BLaER1 (cell line): ENCODE measurements around the gene SPRED2.

Experiments
- H3K27ac ChIP-seq: shearing (Covaris generic); formaldehyde crosslinking; 2 replicates; pipeline ENCODE4 v1.8.1; 2022
- H3K27me3 ChIP-seq: shearing (Covaris generic); formaldehyde crosslinking; 2 replicates; pipeline ENCODE4 v1.8.1; 2022
- H3K36me3 ChIP-seq: shearing (Covaris generic); formaldehyde crosslinking; 2 replicates; pipeline ENCODE4 v1.8.1; 2022
- H3K4me1 ChIP-seq: shearing (Covaris generic); formaldehyde crosslinking; 2 replicates; pipeline ENCODE4 v1.8.1; 2022
- H3K4me2 ChIP-seq: shearing (Covaris generic); formaldehyde crosslinking; 2 replicates; pipeline ENCODE4 v1.8.1; 2022
- H3K4me3 ChIP-seq: shearing (Covaris generic); formaldehyde crosslinking; 2 replicates; pipeline ENCODE4 v1.8.1; 2022
- H3K9ac ChIP-seq: shearing (Covaris generic); formaldehyde crosslinking; 2 replicates; pipeline ENCODE4 v1.8.1; 2022
- H3K9me3 ChIP-seq: shearing (Covaris generic); formaldehyde crosslinking; 2 replicates; pipeline ENCODE4 v1.8.1; 2022
- H4K20me1 ChIP-seq: shearing (Covaris generic); formaldehyde crosslinking; 2 replicates; pipeline ENCODE4 v1.8.1; 2022
- Cebpa-rat ChIP-seq: shearing (Covaris generic); IDR thresholded peaks from 2 replicates; pipeline ENCODE4 v1.8.1; 2022

SPRED2 gene

GRCh38 chr2:65431421-65432226 is 775 bp downstream of the SPRED2 start:
- Histone ChIP-seq H3K4me1 (peaks cover 35% of the 10 kb centered on the region), H3K4me3 (peak overlapping the region; percentile 87), H3K27ac (peak overlapping the region; percentile 84), H3K27me3 (no peaks in the 10 kb centered on the region), H3K36me3 (no peaks in the 10 kb centered on the region), H3K4me2 (peak overlapping the region; percentile 90), H3K9ac (peak overlapping the region; percentile 83), H4K20me1 (peaks cover 52% of the 10 kb centered on the region), H3K9me3 (no peaks in the 10 kb centered on the region)
- TF ChIP-seq Cebpa-rat = no peak

- peaks cover 60% of the 10 kb centered on the region for H4K20me1 ChIP-seq
- H3K36me3 ChIP-seq = no peaks in the 10 kb centered on the region
- peak overlapping the region; percentile 87 for H3K4me3 ChIP-seq
- H3K9ac ChIP-seq = peak overlapping the region; percentile 83
- H3K9me3 ChIP-seq = no peaks in the 10 kb centered on the region
- peak overlapping the region; percentile 90 for H3K4me2 ChIP-seq
- peak overlapping the region; percentile 84 for H3K27ac ChIP-seq
- no peak for TF ChIP-seq Cebpa-rat
- no peaks in the 10 kb centered on the region for H3K27me3 ChIP-seq
- peaks cover 34% of the 10 kb centered on the region for H3K4me1 ChIP-seq
Measured at GRCh38 chr2:65430603-65431420, 1.6 kb downstream of the SPRED2 start.

- H4K20me1 ChIP-seq = peaks cover 68% of the 10 kb centered on the region
- H3K27ac ChIP-seq = no peak overlapping the region
- H3K4me3 ChIP-seq = peak overlapping the region; percentile 87
- no peaks in the 10 kb centered on the region for H3K36me3 ChIP-seq
- no peaks in the 10 kb centered on the region for H3K27me3 ChIP-seq
- TF ChIP-seq Cebpa-rat = no peak
- H3K4me2 ChIP-seq = peak overlapping the region; percentile 90
- H3K9ac ChIP-seq = peak overlapping the region; percentile 83
- no peaks in the 10 kb centered on the region for H3K9me3 ChIP-seq
- H3K4me1 ChIP-seq = peaks cover 29% of the 10 kb centered on the region
Measured at GRCh38 chr2:65429786-65430602, 2.4 kb downstream of the SPRED2 start.

- Histone ChIP-seq H3K27me3 (no peaks in the 10 kb centered on the region), H3K9ac (no peak overlapping the region), H3K27ac (no peak overlapping the region), H3K4me1 (peaks cover 9% of the 10 kb centered on the region), H4K20me1 (peaks cover 93% of the 10 kb centered on the region), H3K4me2 (no peak overlapping the region), H3K9me3 (no peaks in the 10 kb centered on the region), H3K36me3 (no peaks in the 10 kb centered on the region), H3K4me3 (no peak overlapping the region)
- TF ChIP-seq Cebpa-rat = no peak
Measured at GRCh38 chr2:65427532-65427931, 4.9 kb downstream of the SPRED2 start.

GRCh38 chr2:65425276-65425675 is 7.1 kb downstream of the SPRED2 start:
- Histone ChIP-seq H3K9me3 (no peaks in the 10 kb centered on the region), H4K20me1 (peaks cover 99% of the 10 kb centered on the region), H3K27me3 (no peaks in the 10 kb centered on the region), H3K9ac (no peak overlapping the region), H3K4me1 (peaks cover 28% of the 10 kb centered on the region), H3K27ac (no peak overlapping the region), H3K4me2 (no peak overlapping the region), H3K4me3 (no peak overlapping the region), H3K36me3 (no peaks in the 10 kb centered on the region)
- no peak for TF ChIP-seq Cebpa-rat

GRCh38 chr2:65424391-65424790 is 8.0 kb downstream of the SPRED2 start:
- H4K20me1 ChIP-seq = peaks cover 99% of the 10 kb centered on the region
- H3K9ac ChIP-seq = no peak overlapping the region
- no peak overlapping the region for H3K27ac ChIP-seq
- no peaks in the 10 kb centered on the region for H3K27me3 ChIP-seq
- no peaks in the 10 kb centered on the region for H3K36me3 ChIP-seq
- no peak for TF ChIP-seq Cebpa-rat
- no peak overlapping the region for H3K4me2 ChIP-seq
- peaks cover 23% of the 10 kb centered on the region for H3K4me1 ChIP-seq
- H3K9me3 ChIP-seq = no peaks in the 10 kb centered on the region
- no peak overlapping the region for H3K4me3 ChIP-seq

- TF ChIP-seq Cebpa-rat = no peak
- Histone ChIP-seq H3K4me2 (peak overlapping the region; percentile 66), H3K9me3 (no peaks in the 10 kb centered on the region), H3K9ac (no peak overlapping the region), H3K27ac (no peak overlapping the region), H3K36me3 (no peaks in the 10 kb centered on the region), H3K4me3 (no peak overlapping the region), H3K27me3 (no peaks in the 10 kb centered on the region), H3K4me1 (peaks cover 39% of the 10 kb centered on the region), H4K20me1 (peaks cover 99% of the 10 kb centered on the region)
Measured at GRCh38 chr2:65421432-65421748, 11.0 kb downstream of the SPRED2 start.

GRCh38 chr2:65420712-65421431 is 11.5 kb downstream of the SPRED2 start:
- H3K9ac ChIP-seq = no peak overlapping the region
- peaks cover 42% of the 10 kb centered on the region for H3K4me1 ChIP-seq
- no peaks in the 10 kb centered on the region for H3K36me3 ChIP-seq
- H3K27me3 ChIP-seq = no peaks in the 10 kb centered on the region
- TF ChIP-seq Cebpa-rat = no peak
- peaks cover 99% of the 10 kb centered on the region for H4K20me1 ChIP-seq
- peak overlapping the region; percentile 66 for H3K4me2 ChIP-seq
- no peak overlapping the region for H3K4me3 ChIP-seq
- no peaks in the 10 kb centered on the region for H3K9me3 ChIP-seq
- no peak overlapping the region for H3K27ac ChIP-seq

- no peaks in the 10 kb centered on the region for H3K9me3 ChIP-seq
- no peaks in the 10 kb centered on the region for H3K36me3 ChIP-seq
- peaks cover 55% of the 10 kb centered on the region for H3K4me1 ChIP-seq
- H3K4me2 ChIP-seq = peak overlapping the region; percentile 60
- no peak overlapping the region for H3K4me3 ChIP-seq
- no peak overlapping the region for H3K9ac ChIP-seq
- H3K27ac ChIP-seq = no peak overlapping the region
- TF ChIP-seq Cebpa-rat = no peak
- H4K20me1 ChIP-seq = peaks cover 99% of the 10 kb centered on the region
- no peaks in the 10 kb centered on the region for H3K27me3 ChIP-seq
Measured at GRCh38 chr2:65417509-65418085, 14.8 kb downstream of the SPRED2 start.
